Measurements from ENCODE around the gene TAC4. TPM values are rescaled to one million over a fixed set of nuclear protein-coding genes. Genes with fewer than 3 reads are reported as not detected.

Gene TAC4
- total and polyA plus RNA-seq, 2 donors (not counting 1 experiment from before 2014, with no cell fraction given) = not detected

DNA sequence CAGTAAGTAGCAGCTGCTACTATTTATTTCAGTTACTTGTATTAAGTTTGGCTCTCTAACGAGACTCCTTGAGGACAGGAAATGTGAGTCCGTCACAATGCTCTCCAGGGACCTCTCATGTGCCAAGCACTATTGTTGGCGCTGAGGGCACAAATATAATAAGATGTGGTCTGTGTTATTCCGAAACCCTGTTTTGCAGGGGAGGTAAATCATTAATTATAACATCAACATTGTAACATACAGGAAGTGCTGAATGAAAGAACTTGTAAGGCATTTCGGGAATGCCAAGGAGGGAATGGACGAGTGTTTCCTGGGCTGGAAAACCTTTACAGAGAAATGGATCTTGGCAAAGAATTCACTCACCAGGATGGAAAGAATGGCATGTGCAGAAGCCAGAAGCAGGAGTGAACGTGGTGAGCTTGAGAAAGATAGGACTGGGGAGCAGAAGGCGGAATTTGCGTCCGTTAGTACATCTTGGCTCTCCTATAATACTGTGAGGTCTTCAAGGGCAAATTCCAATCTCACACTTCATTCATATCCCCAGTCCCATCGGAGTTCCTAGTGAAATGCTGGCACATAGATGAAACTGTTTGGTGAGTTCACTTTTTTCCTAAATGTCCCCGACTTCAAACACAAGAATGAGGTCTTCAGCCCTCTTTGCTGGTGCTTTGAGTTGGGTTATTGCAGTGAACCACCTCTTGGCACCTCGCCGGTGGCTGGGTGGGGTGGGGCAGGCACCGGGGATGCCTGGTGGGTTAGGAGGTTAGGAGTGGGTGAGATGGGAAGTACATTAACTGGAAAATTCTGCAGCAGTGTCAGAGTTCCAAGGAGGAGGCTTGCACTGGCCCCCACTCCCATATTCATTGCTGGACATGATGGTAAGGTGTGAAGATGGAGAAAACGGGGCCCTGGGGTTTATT is 11.5 kb downstream of the TAC4 start:
- Histone ChIP-seq H2AFZ (ENCODE audit: low read length) (no peak overlapping the region), H3K9me3 (ENCODE audit: control insufficient read depth, insufficient read depth, low read depth, low read length) (no peaks in the 10 kb centered on the region), H3K4me2 (ENCODE audit: extremely low read depth, insufficient read depth, low read length) (peak overlapping the region; percentile 7), H3K36me3 (ENCODE audit: control insufficient read depth, insufficient read depth, low read length) (peaks cover 4% of the 10 kb centered on the region), H4K20me1 (ENCODE audit: control insufficient read depth, extremely low read depth, insufficient read depth, low read length) (no peaks in the 10 kb centered on the region), H3K4me3 (replicated peaks in 1 of 4; ENCODE audit: control extremely low read depth in 1 of 4, insufficient read depth in 1 of 4, low read depth in 3 of 4, low read length in 4 of 4) (no peak overlapping the region), H3K9ac (ENCODE audit: insufficient read depth, low read length) (no peak overlapping the region), H3K27me3 (ENCODE audit: control insufficient read depth, insufficient read depth, low read length) (no peaks in the 10 kb centered on the region), H3K79me2 (ENCODE audit: control insufficient read depth, insufficient read depth, low read length) (no peaks in the 10 kb centered on the region), H3K27ac (ENCODE audit: insufficient read depth, low read length) (peak overlapping the region; percentile 15), H3K4me1 (ENCODE audit: control insufficient read depth, extremely low read depth, insufficient read depth, low read length) (peaks cover 12% of the 10 kb centered on the region)
- DNase-seq (ENCODE audit: low read depth in 2 of 2) = peak; percentile 14 to 88
- no peak for TF ChIP-seq EZH2 (IDR thresholded peaks at IDR 0.05; ENCODE audit: low read length, missing control alignments)
- TF ChIP-seq, protein P1, sequence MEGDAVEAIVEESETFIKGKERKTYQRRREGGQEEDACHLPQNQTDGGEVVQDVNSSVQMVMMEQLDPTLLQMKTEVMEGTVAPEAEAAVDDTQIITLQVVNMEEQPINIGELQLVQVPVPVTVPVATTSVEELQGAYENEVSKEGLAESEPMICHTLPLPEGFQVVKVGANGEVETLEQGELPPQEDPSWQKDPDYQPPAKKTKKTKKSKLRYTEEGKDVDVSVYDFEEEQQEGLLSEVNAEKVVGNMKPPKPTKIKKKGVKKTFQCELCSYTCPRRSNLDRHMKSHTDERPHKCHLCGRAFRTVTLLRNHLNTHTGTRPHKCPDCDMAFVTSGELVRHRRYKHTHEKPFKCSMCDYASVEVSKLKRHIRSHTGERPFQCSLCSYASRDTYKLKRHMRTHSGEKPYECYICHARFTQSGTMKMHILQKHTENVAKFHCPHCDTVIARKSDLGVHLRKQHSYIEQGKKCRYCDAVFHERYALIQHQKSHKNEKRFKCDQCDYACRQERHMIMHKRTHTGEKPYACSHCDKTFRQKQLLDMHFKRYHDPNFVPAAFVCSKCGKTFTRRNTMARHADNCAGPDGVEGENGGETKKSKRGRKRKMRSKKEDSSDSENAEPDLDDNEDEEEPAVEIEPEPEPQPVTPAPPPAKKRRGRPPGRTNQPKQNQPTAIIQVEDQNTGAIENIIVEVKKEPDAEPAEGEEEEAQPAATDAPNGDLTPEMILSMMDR (conservative IDR thresholded peaks at IDR 0.05 in 1 of 2, IDR thresholded peaks at IDR 0.05 in 1 of 2; ENCODE audit: low read depth in 1 of 2, low read length in 2 of 2) = no peak

DNA sequence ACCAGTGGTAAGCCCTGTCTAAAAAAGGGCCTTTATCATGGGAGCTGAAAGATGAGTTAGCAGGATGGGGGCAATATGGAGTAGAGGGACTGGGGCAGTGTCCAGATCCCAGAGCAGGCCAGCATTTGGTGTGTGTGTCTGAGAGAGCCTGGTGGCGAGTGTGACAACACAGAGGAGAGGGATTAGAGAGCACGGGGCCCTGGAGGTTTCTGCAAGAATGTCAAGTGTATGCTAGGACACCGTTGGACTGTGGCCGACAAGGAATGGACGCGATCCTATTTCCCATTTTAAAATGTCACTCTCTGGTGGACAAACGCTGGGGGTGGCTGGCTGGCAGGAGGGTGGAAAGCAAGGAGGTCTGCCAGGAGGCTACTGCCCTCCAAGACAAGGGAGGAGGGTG is 12.4 kb downstream of the TAC4 start:
- H3K4me1 ChIP-seq (ENCODE audit: control insufficient read depth, extremely low read depth, insufficient read depth, low read length) = peaks cover 14% of the 10 kb centered on the region
- H3K27ac ChIP-seq (ENCODE audit: insufficient read depth, low read length) = no peak overlapping the region
- DNase-seq (ENCODE audit: low read depth in 2 of 2) = no peak
- H3K79me2 ChIP-seq (ENCODE audit: control insufficient read depth, insufficient read depth, low read length) = no peaks in the 10 kb centered on the region
- H4K20me1 ChIP-seq (ENCODE audit: control insufficient read depth, extremely low read depth, insufficient read depth, low read length) = no peaks in the 10 kb centered on the region
- peaks cover 4% of the 10 kb centered on the region for H3K36me3 ChIP-seq (ENCODE audit: control insufficient read depth, insufficient read depth, low read length)
- H3K9ac ChIP-seq (ENCODE audit: insufficient read depth, low read length) = no peak overlapping the region
- H3K9me3 ChIP-seq (ENCODE audit: control insufficient read depth, insufficient read depth, low read depth, low read length) = no peaks in the 10 kb centered on the region
- H3K4me2 ChIP-seq (ENCODE audit: extremely low read depth, insufficient read depth, low read length) = no peak overlapping the region
- H3K27me3 ChIP-seq (ENCODE audit: control insufficient read depth, insufficient read depth, low read length) = no peaks in the 10 kb centered on the region
- no peak overlapping the region for H3K4me3 ChIP-seq (replicated peaks in 1 of 4; ENCODE audit: control extremely low read depth in 1 of 4, insufficient read depth in 1 of 4, low read depth in 3 of 4, low read length in 4 of 4)
- no peak for TF ChIP-seq EZH2 (IDR thresholded peaks at IDR 0.05; ENCODE audit: low read length, missing control alignments)
- TF ChIP-seq, protein P1 (conservative IDR thresholded peaks at IDR 0.05 in 1 of 2, IDR thresholded peaks at IDR 0.05 in 1 of 2; ENCODE audit: low read depth in 1 of 2, low read length in 2 of 2) = no peak
- no peak overlapping the region for H2AFZ ChIP-seq (ENCODE audit: low read length)

DNA sequence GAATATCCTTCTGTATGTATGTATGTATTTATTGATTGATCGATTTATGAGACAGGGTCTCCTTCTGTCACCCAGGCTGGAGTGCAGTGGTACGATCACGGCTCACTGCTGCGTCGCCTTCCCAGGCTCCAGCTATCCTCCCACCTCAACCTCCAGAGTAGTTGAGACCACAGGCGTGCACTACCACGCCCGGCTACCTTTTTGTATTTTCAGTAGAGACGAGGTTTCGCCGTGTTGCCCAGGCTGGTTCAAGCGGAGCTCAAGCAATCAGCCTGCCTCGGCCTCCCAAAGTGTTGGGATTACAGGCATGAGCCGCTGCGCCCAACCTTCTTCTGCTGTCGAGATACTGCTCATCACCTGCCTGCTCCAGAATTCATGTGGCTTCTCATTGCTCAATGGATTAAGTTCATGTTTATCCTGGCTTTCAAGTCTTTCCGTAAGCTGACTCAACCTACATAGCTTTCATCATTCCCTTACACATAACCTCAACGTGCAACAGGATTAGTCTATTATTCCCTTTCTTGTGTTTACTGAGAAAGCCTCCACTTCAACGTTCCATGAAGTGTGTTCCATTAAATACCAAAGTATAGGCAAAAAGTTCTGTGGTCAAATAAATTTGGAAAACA is 13.6 kb downstream of the TAC4 start:
- H3K4me2 ChIP-seq (ENCODE audit: extremely low read depth, insufficient read depth, low read length) = no peak overlapping the region
- peak in 1 of 2 donors; percentile 82 for DNase-seq (ENCODE audit: low read depth in 2 of 2)
- H3K27ac ChIP-seq (ENCODE audit: insufficient read depth, low read length) = no peak overlapping the region
- H3K4me1 ChIP-seq (ENCODE audit: control insufficient read depth, extremely low read depth, insufficient read depth, low read length) = peaks cover 15% of the 10 kb centered on the region
- H3K9ac ChIP-seq (ENCODE audit: insufficient read depth, low read length) = no peak overlapping the region
- H3K79me2 ChIP-seq (ENCODE audit: control insufficient read depth, insufficient read depth, low read length) = no peaks in the 10 kb centered on the region
- H3K27me3 ChIP-seq (ENCODE audit: control insufficient read depth, insufficient read depth, low read length) = no peaks in the 10 kb centered on the region
- H3K4me3 ChIP-seq (replicated peaks in 1 of 4; ENCODE audit: control extremely low read depth in 1 of 4, insufficient read depth in 1 of 4, low read depth in 3 of 4, low read length in 4 of 4) = no peak overlapping the region
- peaks cover 4% of the 10 kb centered on the region for H3K36me3 ChIP-seq (ENCODE audit: control insufficient read depth, insufficient read depth, low read length)
- no peaks in the 10 kb centered on the region for H3K9me3 ChIP-seq (ENCODE audit: control insufficient read depth, insufficient read depth, low read depth, low read length)
- no peak overlapping the region for H2AFZ ChIP-seq (ENCODE audit: low read length)
- TF ChIP-seq, protein P1 (conservative IDR thresholded peaks at IDR 0.05 in 1 of 2, IDR thresholded peaks at IDR 0.05 in 1 of 2; ENCODE audit: low read depth in 1 of 2, low read length in 2 of 2) = no peak
- no peak for TF ChIP-seq EZH2 (IDR thresholded peaks at IDR 0.05; ENCODE audit: low read length, missing control alignments)
- H4K20me1 ChIP-seq (ENCODE audit: control insufficient read depth, extremely low read depth, insufficient read depth, low read length) = no peaks in the 10 kb centered on the region
